G401.6 (cell line): ENCODE results near the gene ZFP36.
"Not testable (repeated sequence)": the region's sequence is repeated elsewhere in the genome, so short reads cannot be mapped to it uniquely, and the experiment has no call there.

Source experiments
- FAIRE-seq: peaks from 2 replicates; lab custom pipeline; 2012; peaks lifted over from hg19 to GRCh38; lab: Jason Lieb, UNC

ZFP36 gene

GRCh38 chr19:39446365-39447084 is 39.9 kb downstream of the ZFP36 start:
- FAIRE-seq = no peak

GRCh38 chr19:39448271-39448670 is 41.6 kb downstream of the ZFP36 start:
- FAIRE-seq = no peak

GRCh38 chr19:39449116-39449797 is 42.6 kb downstream of the ZFP36 start:
- FAIRE-seq = no peak

- FAIRE-seq = not testable (repeated sequence)
Observed at GRCh38 chr19:39451257-39451656, 44.6 kb downstream of the ZFP36 start.
